DMS53 (cell line): Measurements from ENCODE around the gene HNRNPA0.

Experiments used
- DNase-seq: peaks from one replicate; lab custom pipeline; 2025; lab: John Stamatoyannopoulos, UW

The HNRNPA0 gene

DNA sequence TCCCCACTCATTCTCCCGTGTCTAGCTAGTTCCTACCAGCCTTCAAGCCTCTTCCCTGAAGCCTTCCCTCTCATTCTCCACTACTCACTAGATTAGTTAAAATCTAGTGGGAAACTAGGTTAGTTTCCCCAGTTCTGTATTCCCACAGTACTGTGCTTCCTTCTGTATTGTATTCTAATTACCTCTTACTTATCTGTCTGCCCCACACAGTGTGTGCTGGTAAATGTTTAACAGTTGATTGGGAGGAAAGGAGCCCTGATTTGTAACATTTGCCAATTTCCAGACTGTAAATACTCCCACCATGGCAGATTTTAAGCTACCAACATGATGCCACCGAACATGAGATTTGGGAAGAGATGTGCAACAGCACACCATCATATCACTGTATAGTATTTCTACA is 26.5 kb downstream of the HNRNPA0 start:
- no peak for DNase-seq

DNA sequence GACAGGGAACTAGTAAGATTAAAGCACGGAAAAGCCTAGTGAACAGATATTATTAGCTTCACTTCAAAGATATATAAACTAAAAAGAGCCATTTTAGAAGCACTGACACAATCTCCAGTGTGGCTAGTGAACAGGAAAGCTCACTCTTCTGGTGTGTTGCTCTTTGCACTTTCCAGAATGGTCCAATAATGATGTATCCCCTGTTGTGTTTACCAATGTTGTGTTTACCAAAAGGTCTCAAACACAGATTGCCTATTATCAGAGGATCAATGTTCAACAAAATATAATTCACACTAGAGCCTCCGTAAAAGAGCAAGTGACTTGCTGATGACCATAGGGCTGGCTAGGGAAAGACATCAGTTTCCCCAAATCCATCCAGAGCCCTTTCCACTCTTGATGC is 29.9 kb downstream of the HNRNPA0 start:
- DNase-seq, result no peak

DNA sequence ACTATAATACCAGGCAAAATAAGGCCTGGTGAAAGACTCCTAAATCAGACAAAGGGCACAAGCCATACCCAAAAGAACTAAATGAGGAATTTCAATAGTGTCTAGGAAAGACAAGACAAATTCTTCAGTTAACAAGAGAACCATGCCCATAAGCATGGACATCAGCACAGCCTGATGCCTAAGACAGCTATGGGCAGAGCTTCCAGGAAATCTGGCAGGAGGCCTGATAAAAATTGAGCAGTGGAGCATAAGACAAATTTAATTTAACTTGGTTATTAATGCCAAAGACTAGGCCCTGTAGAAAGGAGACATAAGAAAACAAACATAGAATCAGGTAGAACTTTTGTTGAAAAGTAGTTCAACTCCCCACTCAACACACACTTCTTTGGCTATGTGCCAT is 35.6 kb downstream of the HNRNPA0 start:
- no peak for DNase-seq

DNA sequence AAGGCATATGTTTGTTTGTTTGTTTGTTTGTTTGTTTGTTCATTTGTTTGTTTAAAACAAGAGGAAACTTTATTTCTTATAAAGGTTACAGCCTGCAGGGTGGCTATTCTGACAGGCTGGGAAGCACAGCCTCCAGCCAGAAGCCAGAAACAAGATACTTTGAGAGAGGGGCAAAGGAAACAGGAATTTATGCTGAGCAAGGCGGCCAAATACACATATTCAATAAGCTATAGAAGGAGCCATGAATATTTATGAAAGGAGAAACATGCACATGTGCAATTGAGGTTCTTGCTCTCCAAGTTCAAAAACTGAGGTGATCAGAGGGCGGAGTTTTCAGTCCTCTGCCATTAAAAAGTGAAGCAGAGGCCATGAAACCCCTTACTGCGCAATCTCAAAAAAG is 37.8 kb downstream of the HNRNPA0 start:
- DNase-seq, result no peak

DNA sequence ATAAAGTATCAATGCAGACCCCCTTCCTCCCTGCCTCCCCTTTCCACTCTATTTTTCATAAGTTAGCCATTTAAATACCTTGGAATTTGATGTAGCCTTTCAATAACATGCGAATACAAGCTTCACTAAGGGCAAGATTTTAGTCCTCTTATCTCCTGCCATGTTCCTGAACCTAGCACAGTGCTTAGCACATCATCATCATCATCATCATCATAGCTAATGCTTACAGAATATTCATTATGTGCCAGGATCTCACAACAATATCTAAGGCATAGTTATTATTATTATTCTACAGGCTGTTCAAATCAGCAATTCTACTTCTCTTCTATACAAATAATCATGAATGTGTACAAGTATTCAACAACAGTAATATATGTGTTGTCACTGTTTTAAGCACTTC is 38.7 kb downstream of the HNRNPA0 start:
- DNase-seq, result no peak

DNA sequence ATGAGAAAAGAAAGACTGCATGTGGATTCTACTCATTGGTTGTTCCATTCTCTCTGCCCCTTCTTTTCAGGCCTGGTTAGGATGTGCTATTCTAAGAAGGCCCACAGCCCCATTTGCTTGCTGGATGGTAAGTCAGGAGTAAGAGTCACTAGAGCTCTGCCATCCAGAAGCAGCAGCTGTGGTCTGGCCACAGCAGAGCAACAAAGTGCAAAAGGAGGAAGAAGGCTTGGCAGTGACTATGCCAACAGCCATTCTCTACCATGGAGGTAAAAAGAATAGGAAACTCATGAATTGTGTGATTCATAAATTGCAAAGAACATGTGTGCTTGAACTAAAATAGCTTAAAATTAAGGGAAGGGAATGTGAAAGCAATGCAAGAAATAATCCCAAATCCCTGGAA is 39.2 kb downstream of the HNRNPA0 start:
- DNase-seq, result no peak

DNA sequence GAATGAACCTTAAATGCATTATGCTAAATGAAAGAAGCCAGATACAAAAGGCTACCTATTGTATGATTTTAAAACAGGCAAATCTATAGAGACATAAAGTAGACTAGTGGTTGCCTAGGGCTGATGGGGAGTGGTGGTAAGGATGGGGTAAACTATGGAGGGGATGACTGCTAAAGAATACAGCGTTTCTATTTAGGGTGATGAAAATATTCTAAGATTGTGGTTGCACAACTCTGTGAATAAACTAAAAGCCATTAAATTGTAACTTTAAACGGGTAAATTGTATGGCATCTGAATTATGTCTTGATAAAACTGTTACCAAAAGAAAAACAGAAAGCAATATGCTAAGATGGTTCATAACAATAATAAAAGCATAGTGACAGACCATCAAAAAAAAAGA is 39.7 kb downstream of the HNRNPA0 start:
- DNase-seq, result no peak

DNA sequence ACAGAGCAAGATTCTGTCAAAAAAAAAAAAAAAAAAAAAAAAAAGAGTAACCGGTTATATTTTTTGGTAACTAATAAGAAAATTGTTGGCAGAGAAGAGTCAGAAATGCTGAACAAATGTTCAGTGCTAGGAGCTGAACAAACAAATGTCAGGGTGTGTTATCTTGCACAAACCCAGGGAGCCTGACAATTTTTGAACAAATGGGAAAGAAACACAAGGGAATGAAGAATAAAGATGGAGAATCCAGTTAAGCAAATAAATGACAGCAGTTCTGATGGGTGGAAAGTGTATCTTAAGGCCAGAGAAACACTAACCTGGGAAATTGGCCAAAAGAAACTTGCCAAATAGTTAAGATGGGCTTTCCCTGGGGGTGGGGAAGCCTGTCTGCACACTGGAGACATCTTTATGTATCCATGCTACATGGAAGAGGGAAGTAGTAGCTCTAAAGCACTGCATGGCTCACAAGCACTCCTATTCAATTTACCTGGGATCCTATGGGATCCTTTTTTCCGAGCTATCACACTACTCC is 42.0 kb downstream of the HNRNPA0 start:
- DNase-seq, result no peak

DNA sequence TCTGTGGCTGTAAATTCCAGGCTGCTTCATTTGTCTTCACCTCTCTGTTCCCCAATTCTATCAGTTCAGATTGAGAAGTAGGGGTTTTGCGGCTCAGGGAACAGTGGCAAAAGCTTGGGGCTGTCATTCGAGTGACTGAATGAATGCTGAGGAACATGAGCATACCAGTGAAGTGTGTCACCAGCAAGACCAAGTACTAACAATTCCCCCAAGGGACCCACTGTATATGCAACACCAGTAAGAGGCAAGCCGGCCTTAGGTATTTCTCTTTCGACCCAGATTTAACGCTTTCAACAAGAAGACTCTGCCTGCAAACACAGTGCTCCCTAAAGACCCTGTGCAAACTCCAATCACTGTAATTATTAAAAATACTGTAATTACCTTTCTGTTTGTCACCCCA is 44.1 kb downstream of the HNRNPA0 start:
- DNase-seq, result no peak

DNA sequence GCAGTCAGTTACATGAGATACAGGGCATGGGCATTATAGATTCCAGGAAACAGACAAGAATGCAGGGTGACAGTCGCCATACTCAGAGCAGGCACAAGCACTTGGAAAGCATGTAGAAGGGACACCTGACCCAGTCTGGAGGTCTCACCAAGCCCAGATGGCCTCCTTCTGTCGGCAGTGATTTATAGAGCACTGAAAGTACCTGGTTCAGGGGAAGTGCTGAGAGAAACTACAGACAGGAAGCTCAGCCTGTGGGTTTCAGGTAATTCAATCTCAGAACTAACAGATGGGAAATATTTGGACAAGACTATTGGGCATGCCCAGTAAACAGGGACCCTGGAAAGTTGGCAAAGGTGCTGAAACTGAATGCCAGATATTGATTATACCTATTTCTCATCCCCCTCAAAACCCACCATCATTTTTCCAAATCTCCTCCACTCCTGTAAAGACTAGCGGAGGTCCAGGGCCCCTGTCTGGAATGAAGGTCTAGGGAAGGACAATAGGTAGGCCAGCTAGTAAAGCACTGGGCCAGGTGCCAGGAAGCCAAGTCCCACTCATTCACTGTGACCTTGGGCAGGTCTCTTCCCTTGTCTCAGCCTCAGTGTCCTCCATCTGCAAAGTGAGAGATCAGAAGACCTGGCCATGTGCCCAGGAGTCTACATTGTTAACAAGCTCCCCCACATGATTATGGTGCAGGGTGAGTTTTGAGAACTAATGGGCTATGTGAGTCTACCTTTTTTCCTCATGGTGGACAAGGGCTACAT is 45.2 kb downstream of the HNRNPA0 start:
- DNase-seq, result no peak

DNA sequence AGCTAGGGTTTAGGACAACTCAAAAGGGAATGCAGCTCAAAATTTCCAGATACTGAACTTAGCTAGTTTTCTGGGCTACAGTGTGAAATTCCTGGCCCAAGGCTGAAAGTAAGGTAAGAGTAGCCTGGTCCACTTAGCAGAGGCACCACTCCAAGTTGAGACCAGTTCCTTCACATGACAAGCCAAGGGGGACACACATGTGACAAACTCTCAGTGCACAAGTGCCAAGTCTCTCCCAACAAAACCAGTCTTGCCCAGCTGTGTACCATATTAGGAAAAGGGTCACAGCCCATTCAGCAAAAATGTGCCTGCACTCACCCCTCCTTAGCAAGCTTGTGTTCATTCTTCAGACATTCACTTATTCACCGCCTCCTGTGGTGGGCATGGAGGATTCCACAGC is 46.1 kb downstream of the HNRNPA0 start:
- no peak for DNase-seq

DNA sequence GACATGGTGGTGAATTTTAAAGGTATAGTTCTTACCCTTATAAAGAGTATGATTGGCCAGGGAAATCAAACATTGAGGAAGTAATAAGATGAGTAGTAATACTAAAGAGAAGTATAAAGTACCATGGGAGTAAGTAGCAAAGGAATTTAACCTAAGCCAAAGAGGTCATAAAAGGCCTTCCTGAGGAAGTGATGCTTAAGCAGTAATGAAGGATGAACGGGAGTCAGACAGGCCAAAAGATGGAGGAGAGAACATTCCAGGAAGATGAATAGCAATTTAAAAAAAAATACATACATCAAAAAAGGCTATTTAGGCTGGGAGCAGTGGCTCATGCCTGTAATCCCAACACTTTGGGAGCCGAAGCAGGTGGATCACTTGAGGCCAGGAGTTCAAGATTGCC is 47.3 kb downstream of the HNRNPA0 start:
- DNase-seq, result no peak

DNA sequence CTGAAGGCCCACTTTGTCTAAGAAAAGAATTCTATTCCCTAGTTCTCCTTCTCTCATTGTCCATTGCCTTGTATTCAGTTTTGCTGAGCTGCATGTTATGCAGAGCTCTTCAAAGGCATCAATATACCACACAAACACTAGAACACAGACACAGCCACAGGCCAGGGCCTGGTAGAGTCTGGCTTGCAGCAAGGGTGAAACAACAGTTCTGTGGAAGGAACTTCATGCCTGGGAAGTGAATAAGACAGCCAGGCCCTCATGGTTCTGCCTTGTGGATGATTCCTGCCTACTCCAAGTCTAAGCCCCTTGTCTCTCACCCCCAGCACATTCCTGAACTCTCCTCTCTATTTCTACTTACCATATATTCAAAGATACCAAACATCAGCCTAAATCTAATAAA is 49.1 kb downstream of the HNRNPA0 start:
- no peak for DNase-seq

DNA sequence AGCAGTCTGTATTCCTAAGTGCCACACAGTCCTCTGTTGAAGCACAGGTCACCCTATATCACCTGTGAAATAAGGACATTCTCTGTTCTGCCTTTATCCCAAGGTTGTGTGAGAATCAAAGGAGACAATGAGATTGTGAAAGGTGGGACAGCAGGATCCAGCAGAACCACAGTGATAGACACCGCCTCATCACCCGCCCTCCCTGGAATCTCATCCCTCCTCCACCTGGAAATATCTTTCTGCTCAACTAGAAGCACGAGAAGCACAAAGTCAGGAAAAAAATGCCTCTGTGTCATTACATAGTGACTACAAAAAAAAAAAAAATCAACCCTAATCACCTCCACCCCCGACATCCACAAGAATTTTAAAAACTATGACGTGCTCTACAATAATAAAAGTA is 50.6 kb downstream of the HNRNPA0 start:
- DNase-seq, result no peak

DNA sequence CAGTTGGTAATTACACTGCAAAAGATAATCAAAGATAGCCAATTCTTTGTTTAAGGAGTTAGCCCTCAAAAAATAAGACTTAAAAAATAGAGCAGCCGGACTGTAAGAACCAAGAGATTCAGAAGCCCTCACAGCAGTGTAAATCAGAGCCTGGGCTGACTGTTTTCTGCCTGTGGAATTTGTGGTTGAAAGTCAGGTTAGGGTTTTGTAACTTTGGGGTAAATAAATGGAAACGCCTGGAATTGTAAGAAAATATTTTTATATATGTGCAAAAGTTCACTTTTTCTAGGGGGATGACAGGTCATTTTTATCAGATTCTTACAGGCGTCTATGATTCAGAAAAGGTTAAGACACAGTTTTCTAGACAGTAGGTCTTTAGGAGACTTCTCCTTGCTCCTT is 53.9 kb downstream of the HNRNPA0 start:
- DNase-seq, result no peak

DNA sequence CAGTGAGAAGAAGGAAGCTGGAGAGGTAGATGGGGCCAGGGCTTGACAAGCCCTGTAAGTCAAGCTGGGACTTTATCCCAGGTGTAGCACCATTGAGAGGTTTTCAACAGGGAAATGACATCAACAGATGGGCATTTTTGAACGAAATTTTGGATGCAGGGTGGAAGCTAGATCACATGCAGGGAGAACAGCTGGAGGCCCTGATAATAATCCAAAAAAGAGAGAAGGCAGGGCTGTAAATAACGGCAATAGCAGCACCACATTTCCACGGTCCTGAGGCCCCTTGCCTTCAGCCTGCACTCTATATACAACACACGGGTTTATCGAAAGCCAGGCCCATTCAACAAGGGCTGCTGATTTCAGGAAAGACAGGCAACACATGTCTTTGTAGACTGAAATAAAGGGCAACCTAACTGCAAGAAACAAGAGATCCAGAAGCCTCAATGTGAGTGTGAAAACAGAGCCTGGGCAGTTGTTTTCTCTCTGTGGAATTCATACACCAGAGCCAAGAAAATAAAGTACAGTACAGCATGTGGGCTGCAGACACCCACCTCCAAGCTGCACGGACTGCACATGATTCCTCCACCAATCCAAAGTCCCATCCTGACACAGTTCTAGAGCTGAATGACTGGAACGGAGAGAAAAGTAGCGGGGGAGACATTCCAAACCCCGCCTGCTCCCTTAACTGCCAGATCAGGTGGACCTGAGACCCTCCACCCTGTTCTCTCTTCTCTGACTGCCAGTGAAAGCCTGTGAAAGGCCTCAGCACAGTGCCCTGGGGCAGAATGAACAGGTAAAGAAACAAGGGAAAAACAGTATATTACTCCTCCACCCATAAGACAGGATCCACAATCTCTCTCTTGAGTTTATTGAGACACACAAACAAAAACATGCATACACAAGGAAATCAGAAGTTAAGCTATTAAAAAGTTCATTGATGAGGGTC is 54.6 kb downstream of the HNRNPA0 start:
- DNase-seq, result no peak

DNA sequence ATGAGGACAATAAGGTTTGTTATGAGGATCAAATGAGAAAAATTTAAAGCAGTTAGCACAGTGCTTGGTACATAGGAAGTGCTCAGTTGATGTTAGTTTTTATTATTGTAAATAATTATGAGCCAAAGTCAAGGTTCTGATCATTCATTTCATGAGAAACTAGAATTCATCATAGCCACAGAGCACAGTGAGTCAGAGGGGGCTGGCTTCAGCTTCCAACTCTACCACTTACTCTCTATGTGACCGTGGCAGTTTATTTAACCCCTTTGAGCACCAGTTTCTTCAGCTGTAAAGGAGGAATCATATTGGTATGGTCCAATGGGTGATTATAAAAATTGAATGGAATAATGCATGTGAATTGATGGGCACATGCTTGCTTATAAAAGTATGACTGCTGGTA is 57.7 kb downstream of the HNRNPA0 start:
- no peak for DNase-seq

DNA sequence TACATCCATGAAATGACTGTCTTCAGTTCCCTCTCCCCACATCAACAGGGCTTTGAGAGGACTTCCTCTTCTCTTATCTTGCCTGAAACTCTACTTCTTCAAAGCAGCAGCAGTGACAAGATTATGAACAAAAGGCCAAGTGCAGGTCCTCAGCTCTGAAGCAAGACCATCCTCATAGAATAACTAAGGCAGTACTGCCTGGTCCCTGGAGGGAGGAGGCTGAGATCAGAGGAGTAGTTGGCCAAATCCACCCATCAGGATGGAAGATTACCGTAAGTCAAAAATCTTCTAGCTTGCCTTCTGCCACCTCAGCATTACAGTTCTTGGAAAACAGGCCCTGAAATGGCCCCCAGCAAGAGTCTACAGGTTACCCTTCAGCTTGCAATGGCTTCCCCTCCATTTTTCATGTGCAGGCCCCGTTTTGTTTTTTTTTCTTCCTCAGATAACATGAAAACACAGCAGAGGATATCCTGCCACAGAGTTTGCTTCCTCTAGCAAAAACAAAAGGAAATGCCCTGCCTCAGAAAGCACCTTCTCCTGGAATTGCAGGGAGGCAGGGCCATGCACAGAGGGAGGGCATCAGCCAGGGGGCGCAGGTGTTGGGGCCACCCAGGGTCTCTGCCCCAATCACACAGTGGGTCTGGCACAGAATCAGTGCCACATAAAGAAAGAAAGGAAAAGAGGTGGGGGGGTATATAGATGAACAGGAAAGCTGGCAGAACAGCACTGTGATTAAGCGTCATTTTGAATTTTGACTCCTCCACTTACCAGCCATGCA is 58.3 kb downstream of the HNRNPA0 start:
- no peak for DNase-seq
